Measurements from ENCODE around the gene KCND2. TPM values are rescaled to one million over a fixed set of nuclear protein-coding genes. Genes with fewer than 3 reads are reported as not detected.
"Not testable (repeated sequence)": the region's sequence is repeated elsewhere in the genome, so short reads cannot be mapped to it uniquely, and the experiment has no call there.

Gene KCND2
- total RNA-seq, 1 experiment from 2014 or later, result 0.33 TPM

GRCh38 chr7:120554960-120555571 lies 282.1 kb downstream of the KCND2 start:
- ATAC-seq (peak; percentile 95), DNase-seq (peak; percentile 71)
- Histone ChIP-seq H3K9me2 (replicated peaks; ENCODE audit: low read length) (no peaks in the 10 kb centered on the region), H4K20me1 (ENCODE audit: low read length) (no peaks in the 10 kb centered on the region), H3F3A (ENCODE audit: low read length, unreplicated experiment) (no peaks in the 10 kb centered on the region), H3K36me3 (ENCODE audit: low read depth, low read length) (no peaks in the 10 kb centered on the region), H3K4me1 (ENCODE audit: insufficient read depth, low read length) (no peaks in the 10 kb centered on the region), H3K27me3 (ENCODE audit: low read length) (no peaks in the 10 kb centered on the region), H3K27ac (ENCODE audit: low read length) (no peak overlapping the region), H3K9me3 (ENCODE audit: low read length) (no peaks in the 10 kb centered on the region), H3K4me3 (ENCODE audit: low read length) (no peak overlapping the region), H3K9ac (ENCODE audit: low read length) (no peak overlapping the region), H3K79me2 (ENCODE audit: low read length) (no peaks in the 10 kb centered on the region), H2AFZ (ENCODE audit: low read length) (no peak overlapping the region), H3K4me2 (ENCODE audit: low read length) (no peak overlapping the region)
- intact Hi-C loops (cut with micrococcal nuclease), result loop anchor here (1.0 to 5.0 kb wide), 6 partner anchors 148 to 1286 kb away; no protein-coding TSS in a partner anchor
- TF ChIP-seq EZH2 (IDR thresholded peaks at IDR 0.05; ENCODE audit: low read length, unreplicated experiment) (no peak), EZH2phosphoT487 (IDR thresholded peaks at IDR 0.05; ENCODE audit: borderline replicate concordance, low read length) (no peak), CTCF (conservative IDR thresholded peaks at IDR 0.05; ENCODE audit: low read depth, low read length) (peak; percentile 87)
- CTCF ChIA-PET, result interaction anchor here (0.7 kb wide), 1 partner anchor 65 kb away, joined by 5 read pairs; no protein-coding TSS in a partner anchor
- POLR2A ChIA-PET (ENCODE audit: unreplicated experiment), result no interaction called here
- BruUV-seq (replicated peaks), result no TSS peak

- no peaks in the 10 kb centered on the region for H3K9me2 ChIP-seq (replicated peaks; ENCODE audit: low read length)
- no peaks in the 10 kb centered on the region for H3K79me2 ChIP-seq (ENCODE audit: low read length)
- H4K20me1 ChIP-seq (ENCODE audit: low read length), result no peaks in the 10 kb centered on the region
- no peak overlapping the region for H3K4me2 ChIP-seq (ENCODE audit: low read length)
- no peaks in the 10 kb centered on the region for H3K9me3 ChIP-seq (ENCODE audit: low read length)
- ChIA-PET POLR2A (ENCODE audit: unreplicated experiment) (no interaction called here), CTCF (no interaction called here)
- H3K4me1 ChIP-seq (ENCODE audit: insufficient read depth, low read length), result no peaks in the 10 kb centered on the region
- no peak overlapping the region for H2AFZ ChIP-seq (ENCODE audit: low read length)
- no peak for TF ChIP-seq CTCF (conservative IDR thresholded peaks at IDR 0.05; ENCODE audit: low read depth, low read length)
- no peak for TF ChIP-seq EZH2phosphoT487 (IDR thresholded peaks at IDR 0.05; ENCODE audit: borderline replicate concordance, low read length)
- TF ChIP-seq EZH2 (IDR thresholded peaks at IDR 0.05; ENCODE audit: low read length, unreplicated experiment), result no peak
- DNase-seq (no peak), ATAC-seq (no peak)
- intact Hi-C loops (cut with micrococcal nuclease), result no loop called here
- no peak overlapping the region for H3K9ac ChIP-seq (ENCODE audit: low read length)
- H3K27ac ChIP-seq (ENCODE audit: low read length), result no peak overlapping the region
- no TSS peak for BruUV-seq (replicated peaks)
- no peaks in the 10 kb centered on the region for H3F3A ChIP-seq (ENCODE audit: low read length, unreplicated experiment)
- no peaks in the 10 kb centered on the region for H3K36me3 ChIP-seq (ENCODE audit: low read depth, low read length)
- H3K4me3 ChIP-seq (ENCODE audit: low read length), result no peak overlapping the region
- no peaks in the 10 kb centered on the region for H3K27me3 ChIP-seq (ENCODE audit: low read length)
Observed at GRCh38 chr7:120564145-120564544, 291.2 kb downstream of the KCND2 start.

GRCh38 chr7:120567204-120567603 lies 294.2 kb downstream of the KCND2 start:
- no peak overlapping the region for H3K9ac ChIP-seq (ENCODE audit: low read length)
- H3K27me3 ChIP-seq (ENCODE audit: low read length), result no peaks in the 10 kb centered on the region
- no peaks in the 10 kb centered on the region for H3F3A ChIP-seq (ENCODE audit: low read length, unreplicated experiment)
- H2AFZ ChIP-seq (ENCODE audit: low read length), result no peak overlapping the region
- H3K27ac ChIP-seq (ENCODE audit: low read length), result no peak overlapping the region
- H3K9me2 ChIP-seq (replicated peaks; ENCODE audit: low read length), result no peaks in the 10 kb centered on the region
- ATAC-seq, result no peak
- H3K9me3 ChIP-seq (ENCODE audit: low read length), result no peaks in the 10 kb centered on the region
- TF ChIP-seq EZH2phosphoT487 (IDR thresholded peaks at IDR 0.05; ENCODE audit: borderline replicate concordance, low read length) (no peak), CTCF (conservative IDR thresholded peaks at IDR 0.05; ENCODE audit: low read depth, low read length) (no peak), EZH2 (IDR thresholded peaks at IDR 0.05; ENCODE audit: low read length, unreplicated experiment) (no peak)
- no TSS peak for BruUV-seq (replicated peaks)
- intact Hi-C loops (cut with micrococcal nuclease), result no loop called here
- no peaks in the 10 kb centered on the region for H3K4me1 ChIP-seq (ENCODE audit: insufficient read depth, low read length)
- H4K20me1 ChIP-seq (ENCODE audit: low read length), result no peaks in the 10 kb centered on the region
- ChIA-PET CTCF (no interaction called here), POLR2A (ENCODE audit: unreplicated experiment) (no interaction called here)
- H3K4me2 ChIP-seq (ENCODE audit: low read length), result no peak overlapping the region
- H3K4me3 ChIP-seq (ENCODE audit: low read length), result no peak overlapping the region
- DNase-seq, result no peak
- H3K36me3 ChIP-seq (ENCODE audit: low read depth, low read length), result no peaks in the 10 kb centered on the region
- H3K79me2 ChIP-seq (ENCODE audit: low read length), result no peaks in the 10 kb centered on the region

- H3K27ac ChIP-seq (ENCODE audit: low read length); H3K9me3 ChIP-seq (ENCODE audit: low read length); H2AFZ ChIP-seq (ENCODE audit: low read length); H3K79me2 ChIP-seq (ENCODE audit: low read length); CTCF ChIA-PET; intact Hi-C loops (cut with micrococcal nuclease); H3K9me2 ChIP-seq (replicated peaks; ENCODE audit: low read length); H3K4me1 ChIP-seq (ENCODE audit: insufficient read depth, low read length); H4K20me1 ChIP-seq (ENCODE audit: low read length); ATAC-seq; H3K27me3 ChIP-seq (ENCODE audit: low read length); H3K4me3 ChIP-seq (ENCODE audit: low read length); POLR2A ChIA-PET (ENCODE audit: unreplicated experiment); H3F3A ChIP-seq (ENCODE audit: low read length, unreplicated experiment); H3K9ac ChIP-seq (ENCODE audit: low read length); H3K4me2 ChIP-seq (ENCODE audit: low read length); BruUV-seq (replicated peaks); DNase-seq; H3K36me3 ChIP-seq (ENCODE audit: low read depth, low read length): not testable (repeated sequence)
Observed at GRCh38 chr7:120578657-120579056, 305.7 kb downstream of the KCND2 start.

All from PC-3 (cell line).